ENCODE measurements around the gene CDH13.

GRCh38 chr16:82694239-82694874 is 67.6 kb downstream of the CDH13 start:
- TF ChIP-seq CTCF (IDR thresholded peaks at IDR 0.05), result no peak
- no peak for TF ChIP-seq ZFX (IDR thresholded peaks at IDR 0.05; ENCODE audit: borderline replicate concordance)
